Right lobe of liver (tissue), 4 donors: ENCODE measurements around the gene IL27RA.

Source experiments
- POLR2A ChIP-seq: fragments of 450-650 bp; IDR thresholded peaks from one replicate; pipeline ENCODE4 v1.6.1; 2017; ENCODE audit warnings: antibody characterized with exemption, mild to moderate bottlenecking
- TF ChIP-seq, protein P1 (sequence below), 4 donors: fragments of 200-600 bp in 3 of 4; fragments of 450-650 bp in 1 of 4; IDR thresholded peaks; one replicate each; pipeline versions ENCODE4 v1.5.1 to v1.8.0; 2016 to 2022; ENCODE audit warnings: antibody characterized with exemption in 4 of 4, mild to moderate bottlenecking in 2 of 4
- donor health status: DM: no; HTN: no; CAD: no.
- donor health status: DM: no; HTN: no; CAD: no.
- donor health status: DM: no; HTN: yes; CAD: no.

DNA sequence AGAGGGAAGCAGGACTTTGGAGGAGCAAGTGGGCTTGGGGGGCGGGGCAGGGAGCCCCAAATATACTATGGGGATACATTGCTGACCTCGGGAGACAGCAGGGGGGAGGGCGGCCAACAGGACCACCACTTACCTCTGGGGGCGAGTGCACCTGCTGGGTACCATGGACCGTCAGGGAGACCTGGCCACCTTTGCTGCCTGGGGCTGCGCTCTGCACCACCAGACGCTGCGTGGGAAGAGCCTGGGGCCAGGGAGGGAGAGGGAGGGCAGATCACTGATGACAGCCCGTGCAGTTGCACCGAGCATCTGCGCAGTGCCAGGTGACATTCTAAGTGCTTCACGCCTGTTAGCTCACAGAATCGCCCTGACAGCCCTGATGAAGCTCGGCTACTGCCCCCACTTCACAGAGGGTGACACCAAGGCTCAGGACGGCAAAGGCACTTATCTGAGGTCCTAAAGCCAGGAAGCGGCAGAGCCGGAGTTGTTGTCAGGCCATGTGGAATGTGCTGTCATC is 49.5 kb upstream of the IL27RA start:
- TF ChIP-seq, protein P1, sequence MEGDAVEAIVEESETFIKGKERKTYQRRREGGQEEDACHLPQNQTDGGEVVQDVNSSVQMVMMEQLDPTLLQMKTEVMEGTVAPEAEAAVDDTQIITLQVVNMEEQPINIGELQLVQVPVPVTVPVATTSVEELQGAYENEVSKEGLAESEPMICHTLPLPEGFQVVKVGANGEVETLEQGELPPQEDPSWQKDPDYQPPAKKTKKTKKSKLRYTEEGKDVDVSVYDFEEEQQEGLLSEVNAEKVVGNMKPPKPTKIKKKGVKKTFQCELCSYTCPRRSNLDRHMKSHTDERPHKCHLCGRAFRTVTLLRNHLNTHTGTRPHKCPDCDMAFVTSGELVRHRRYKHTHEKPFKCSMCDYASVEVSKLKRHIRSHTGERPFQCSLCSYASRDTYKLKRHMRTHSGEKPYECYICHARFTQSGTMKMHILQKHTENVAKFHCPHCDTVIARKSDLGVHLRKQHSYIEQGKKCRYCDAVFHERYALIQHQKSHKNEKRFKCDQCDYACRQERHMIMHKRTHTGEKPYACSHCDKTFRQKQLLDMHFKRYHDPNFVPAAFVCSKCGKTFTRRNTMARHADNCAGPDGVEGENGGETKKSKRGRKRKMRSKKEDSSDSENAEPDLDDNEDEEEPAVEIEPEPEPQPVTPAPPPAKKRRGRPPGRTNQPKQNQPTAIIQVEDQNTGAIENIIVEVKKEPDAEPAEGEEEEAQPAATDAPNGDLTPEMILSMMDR (IDR thresholded peaks at IDR 0.05): no peak
- TF ChIP-seq POLR2A: no peak
